ENCODE data around the gene RAPH1.

DNA sequence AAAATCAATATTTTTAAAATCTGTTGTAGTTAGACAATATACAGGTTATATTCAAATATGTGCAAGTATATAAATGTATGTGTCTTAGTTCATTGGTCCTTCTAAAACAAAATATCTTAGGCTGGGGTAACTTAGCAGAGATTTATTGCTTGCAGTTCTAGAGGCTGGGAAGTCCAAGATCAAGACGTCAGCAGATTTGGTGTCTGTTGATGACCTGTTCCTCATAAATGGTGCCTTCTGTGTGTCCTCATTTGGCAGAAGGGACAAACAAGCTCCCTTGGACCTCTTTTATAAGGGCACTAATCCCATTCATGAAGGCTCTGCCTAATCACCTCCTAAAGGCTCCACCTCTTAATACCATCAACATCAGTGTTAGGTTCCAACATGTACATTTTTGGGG is 175.7 kb downstream of the RAPH1 start:
- no peak for TF ChIP-seq CTCF (IDR thresholded peaks at IDR 0.05)
- no peak for TF ChIP-seq ZFX (IDR thresholded peaks at IDR 0.05; ENCODE audit: borderline replicate concordance)

Measured in 22Rv1 (cell line).